ENCODE measurements around the gene ANO2. TPM values are rescaled to one million over a fixed set of nuclear protein-coding genes. Genes with fewer than 3 reads are reported as not detected.
"Not testable (repeated sequence)": the region's sequence is repeated elsewhere in the genome, so short reads cannot be mapped to it uniquely, and the experiment has no call there.

Gene ANO2
- total RNA-seq, 2 donors from 2014 or later = 6.7 to 18.5 TPM

DNA sequence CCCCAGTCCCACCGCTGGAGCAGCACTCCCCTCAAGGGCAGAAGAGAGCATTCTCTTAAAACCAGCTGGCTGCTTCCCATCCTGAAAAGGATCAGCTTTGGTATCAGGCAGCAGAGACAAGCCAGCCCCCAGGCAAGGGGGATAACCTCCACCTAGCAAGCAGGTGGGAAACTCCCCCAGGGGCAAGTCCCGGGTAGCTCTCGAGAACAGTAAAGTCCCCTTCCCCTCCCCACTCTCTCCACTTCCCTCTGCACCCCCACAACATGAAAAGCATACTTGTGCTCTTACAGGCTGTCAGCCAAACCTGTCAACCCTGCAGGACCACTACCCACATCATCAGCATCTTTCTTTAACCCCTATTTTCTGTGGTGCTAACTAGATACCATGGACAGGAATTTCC lies 259.1 kb downstream of the ANO2 start:
- H3K4me3 ChIP-seq = no peak overlapping the region
- DNase-seq (ENCODE audit: low spot score) (no peak), ATAC-seq (ENCODE audit: insufficient number of reproducible peaks, low FRiP score, low read depth) (no peak)
- no peak overlapping the region for H3K27ac ChIP-seq
- no peaks in the 10 kb centered on the region for H3K36me3 ChIP-seq
- H3K4me1 ChIP-seq (ENCODE audit: control insufficient read depth in 1 of 2, low read depth in 2 of 2) = no peaks in the 10 kb centered on the region
- no peaks in the 10 kb centered on the region for H3K27me3 ChIP-seq (replicated peaks; ENCODE audit: insufficient read depth)
- no peaks in the 10 kb centered on the region for H3K9me3 ChIP-seq
- TF ChIP-seq, protein P1, sequence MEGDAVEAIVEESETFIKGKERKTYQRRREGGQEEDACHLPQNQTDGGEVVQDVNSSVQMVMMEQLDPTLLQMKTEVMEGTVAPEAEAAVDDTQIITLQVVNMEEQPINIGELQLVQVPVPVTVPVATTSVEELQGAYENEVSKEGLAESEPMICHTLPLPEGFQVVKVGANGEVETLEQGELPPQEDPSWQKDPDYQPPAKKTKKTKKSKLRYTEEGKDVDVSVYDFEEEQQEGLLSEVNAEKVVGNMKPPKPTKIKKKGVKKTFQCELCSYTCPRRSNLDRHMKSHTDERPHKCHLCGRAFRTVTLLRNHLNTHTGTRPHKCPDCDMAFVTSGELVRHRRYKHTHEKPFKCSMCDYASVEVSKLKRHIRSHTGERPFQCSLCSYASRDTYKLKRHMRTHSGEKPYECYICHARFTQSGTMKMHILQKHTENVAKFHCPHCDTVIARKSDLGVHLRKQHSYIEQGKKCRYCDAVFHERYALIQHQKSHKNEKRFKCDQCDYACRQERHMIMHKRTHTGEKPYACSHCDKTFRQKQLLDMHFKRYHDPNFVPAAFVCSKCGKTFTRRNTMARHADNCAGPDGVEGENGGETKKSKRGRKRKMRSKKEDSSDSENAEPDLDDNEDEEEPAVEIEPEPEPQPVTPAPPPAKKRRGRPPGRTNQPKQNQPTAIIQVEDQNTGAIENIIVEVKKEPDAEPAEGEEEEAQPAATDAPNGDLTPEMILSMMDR (IDR thresholded peaks at IDR 0.05) = no peak

GRCh38 chr12:5684989-5685388 lies 260.1 kb downstream of the ANO2 start:
- no peaks in the 10 kb centered on the region for H3K4me1 ChIP-seq (ENCODE audit: control insufficient read depth in 1 of 2, low read depth in 2 of 2)
- no peaks in the 10 kb centered on the region for H3K27me3 ChIP-seq (replicated peaks; ENCODE audit: insufficient read depth)
- ATAC-seq (ENCODE audit: insufficient number of reproducible peaks, low FRiP score, low read depth) = no peak
- TF ChIP-seq, protein P1 (IDR thresholded peaks at IDR 0.05) = no peak
- no peak for DNase-seq (ENCODE audit: low spot score)
- no peak overlapping the region for H3K4me3 ChIP-seq
- H3K9me3 ChIP-seq = no peaks in the 10 kb centered on the region
- H3K27ac ChIP-seq = no peak overlapping the region
- H3K36me3 ChIP-seq = no peaks in the 10 kb centered on the region

GRCh38 chr12:5682581-5682980 lies 262.5 kb downstream of the ANO2 start:
- ATAC-seq (ENCODE audit: insufficient number of reproducible peaks, low FRiP score, low read depth) = no peak

DNA sequence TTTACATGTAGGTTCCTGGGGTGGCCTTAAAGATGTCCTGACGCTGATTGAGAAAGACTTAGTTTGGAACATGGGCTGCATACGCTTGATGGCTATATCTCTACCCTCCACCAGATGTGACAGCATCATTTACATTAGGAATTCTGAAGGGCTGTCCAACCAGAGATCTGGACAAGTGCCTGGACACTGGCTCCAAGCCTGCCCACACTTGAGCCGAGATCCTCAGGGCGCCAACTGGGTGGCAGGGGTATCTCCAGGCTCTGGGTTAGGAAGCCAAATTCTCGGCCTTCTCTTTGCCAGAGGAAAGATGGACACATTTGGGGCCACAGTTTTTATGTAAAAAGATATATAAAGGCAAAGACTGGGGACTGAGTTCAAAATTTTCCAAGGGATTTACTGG lies 266.9 kb downstream of the ANO2 start:
- Histone ChIP-seq H3K4me1 (ENCODE audit: control insufficient read depth in 1 of 2, low read depth in 2 of 2) (no peaks in the 10 kb centered on the region), H3K27me3 (replicated peaks; ENCODE audit: insufficient read depth) (no peaks in the 10 kb centered on the region), H3K27ac (no peak overlapping the region), H3K4me3 (no peak overlapping the region), H3K9me3 (no peaks in the 10 kb centered on the region), H3K36me3 (no peaks in the 10 kb centered on the region)
- TF ChIP-seq, protein P1 (IDR thresholded peaks at IDR 0.05) = no peak
- ATAC-seq (ENCODE audit: insufficient number of reproducible peaks, low FRiP score, low read depth) (no peak), DNase-seq (ENCODE audit: low spot score) (no peak)

More at GRCh38 chr12:5682581-5682980, 262.5 kb downstream of the ANO2 start:
- H3K27me3 ChIP-seq (replicated peaks; ENCODE audit: insufficient read depth) = no peaks in the 10 kb centered on the region
- TF ChIP-seq, protein P1 (IDR thresholded peaks at IDR 0.05) = no peak
- no peak for DNase-seq (ENCODE audit: low spot score)
- H3K9me3 ChIP-seq = no peaks in the 10 kb centered on the region
- H3K27ac ChIP-seq = no peak overlapping the region
- no peaks in the 10 kb centered on the region for H3K4me1 ChIP-seq (ENCODE audit: control insufficient read depth in 1 of 2, low read depth in 2 of 2)
- H3K36me3 ChIP-seq = no peaks in the 10 kb centered on the region
- H3K4me3 ChIP-seq = no peak overlapping the region

GRCh38 chr12:5669624-5670023 lies 275.4 kb downstream of the ANO2 start:
- H3K27ac ChIP-seq; H3K36me3 ChIP-seq; H3K9me3 ChIP-seq; DNase-seq (ENCODE audit: low spot score); H3K4me1 ChIP-seq (ENCODE audit: control insufficient read depth in 1 of 2, low read depth in 2 of 2); H3K27me3 ChIP-seq (replicated peaks; ENCODE audit: insufficient read depth); H3K4me3 ChIP-seq; ATAC-seq (ENCODE audit: insufficient number of reproducible peaks, low FRiP score, low read depth): not testable (repeated sequence)

DNA sequence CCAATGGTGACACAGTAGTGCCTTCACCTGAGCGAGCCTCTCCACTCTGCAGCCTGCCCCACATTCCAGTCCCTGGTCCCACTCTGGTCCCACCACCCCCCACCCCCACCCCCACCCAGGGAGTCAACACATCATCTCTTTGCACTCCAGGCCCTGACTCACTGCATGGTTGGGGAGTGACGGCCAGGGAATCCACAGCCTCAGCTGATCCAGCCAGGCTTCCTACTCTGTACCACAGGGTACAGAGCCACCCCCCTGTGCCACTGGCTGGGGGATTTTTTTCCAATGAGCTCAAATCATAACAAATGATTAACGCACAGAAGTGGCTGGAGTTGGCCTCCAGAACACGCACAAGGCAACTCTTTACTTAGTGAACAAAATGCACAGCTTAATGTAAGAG lies 279.4 kb downstream of the ANO2 start:
- no peak for DNase-seq (ENCODE audit: low spot score)
- no peaks in the 10 kb centered on the region for H3K27me3 ChIP-seq (replicated peaks; ENCODE audit: insufficient read depth)
- TF ChIP-seq, protein P1 (IDR thresholded peaks at IDR 0.05) = no peak
- H3K4me1 ChIP-seq (ENCODE audit: control insufficient read depth in 1 of 2, low read depth in 2 of 2) = peaks cover 0 to 9% of the 10 kb centered on the region in 2 donors
- H3K4me3 ChIP-seq = no peak overlapping the region
- no peaks in the 10 kb centered on the region for H3K36me3 ChIP-seq
- no peak overlapping the region for H3K27ac ChIP-seq
- H3K9me3 ChIP-seq = no peaks in the 10 kb centered on the region
- no peak for ATAC-seq (ENCODE audit: insufficient number of reproducible peaks, low FRiP score, low read depth)

All from thoracic aorta (tissue), 2 donors.